ENCODE data around the gene CCDC167.

DNA sequence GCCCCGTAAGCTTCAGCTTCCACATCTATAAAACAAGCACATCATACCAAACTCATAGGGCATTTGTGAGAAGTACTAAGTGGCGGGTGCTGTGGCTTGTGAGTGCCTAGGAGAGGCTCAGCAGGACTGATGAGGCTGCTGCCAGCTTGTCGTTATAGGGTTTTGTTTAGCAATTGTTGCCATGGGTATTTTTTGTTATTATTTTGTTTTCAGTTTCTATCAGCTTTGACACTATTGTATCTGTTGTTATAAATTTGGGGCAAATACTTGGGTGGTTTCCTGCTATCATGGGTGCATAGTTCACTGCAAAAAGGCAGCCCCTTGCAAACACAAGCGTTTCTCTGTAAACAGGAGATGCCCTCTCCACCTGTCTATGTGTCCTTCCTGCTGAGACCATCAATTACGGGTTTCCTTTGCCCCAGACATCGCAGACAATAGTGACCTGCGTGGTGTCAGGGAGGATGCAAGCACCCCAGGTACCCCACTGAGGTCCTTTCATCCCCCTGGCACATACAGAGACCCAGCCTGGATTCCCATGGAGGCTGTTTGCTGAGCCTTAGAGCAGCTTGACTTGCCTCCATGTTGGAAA, 3.1 kb upstream of the CCDC167 start:
- TF ChIP-seq, protein P1, sequence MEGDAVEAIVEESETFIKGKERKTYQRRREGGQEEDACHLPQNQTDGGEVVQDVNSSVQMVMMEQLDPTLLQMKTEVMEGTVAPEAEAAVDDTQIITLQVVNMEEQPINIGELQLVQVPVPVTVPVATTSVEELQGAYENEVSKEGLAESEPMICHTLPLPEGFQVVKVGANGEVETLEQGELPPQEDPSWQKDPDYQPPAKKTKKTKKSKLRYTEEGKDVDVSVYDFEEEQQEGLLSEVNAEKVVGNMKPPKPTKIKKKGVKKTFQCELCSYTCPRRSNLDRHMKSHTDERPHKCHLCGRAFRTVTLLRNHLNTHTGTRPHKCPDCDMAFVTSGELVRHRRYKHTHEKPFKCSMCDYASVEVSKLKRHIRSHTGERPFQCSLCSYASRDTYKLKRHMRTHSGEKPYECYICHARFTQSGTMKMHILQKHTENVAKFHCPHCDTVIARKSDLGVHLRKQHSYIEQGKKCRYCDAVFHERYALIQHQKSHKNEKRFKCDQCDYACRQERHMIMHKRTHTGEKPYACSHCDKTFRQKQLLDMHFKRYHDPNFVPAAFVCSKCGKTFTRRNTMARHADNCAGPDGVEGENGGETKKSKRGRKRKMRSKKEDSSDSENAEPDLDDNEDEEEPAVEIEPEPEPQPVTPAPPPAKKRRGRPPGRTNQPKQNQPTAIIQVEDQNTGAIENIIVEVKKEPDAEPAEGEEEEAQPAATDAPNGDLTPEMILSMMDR (IDR thresholded peaks at IDR 0.05), result no peak
- no peak for TF ChIP-seq POLR2A (IDR thresholded peaks at IDR 0.05)
